Brain microvascular endothelial cell (primary cell): ENCODE measurements around the gene REEP1.
A peak's percentile ranks its signal among the peaks of the same experiment; 100 is the strongest.
"Not testable (repeated sequence)": the region's sequence is repeated elsewhere in the genome, so short reads cannot be mapped to it uniquely, and the experiment has no call there.

Experiments
- DNase-seq: peaks from one replicate; pipeline ENCODE4 v3.0.0-alpha.2; 2020
- H3K27ac ChIP-seq: fragments of 250-450 bp; sonication (Bioruptor Pico); 2 replicates; pipeline ENCODE4 v1.5.1; 2020; ENCODE audit warnings: mild to moderate bottlenecking, moderate library complexity
- H3K27me3 ChIP-seq: fragments of 250-450 bp; sonication (Bioruptor Pico); replicated peaks from 2 replicates; pipeline ENCODE4 v1.5.1; 2020; ENCODE audit warnings: mild to moderate bottlenecking
- H3K36me3 ChIP-seq: fragments of 250-450 bp; sonication (Bioruptor Pico); replicated peaks from 2 replicates; pipeline ENCODE4 v1.5.1; 2020; ENCODE audit warnings: mild to moderate bottlenecking
- H3K4me3 ChIP-seq: 2 replicates; pipeline ENCODE4 v1.5.1; 2011; ENCODE audit warnings: low read depth, mild to moderate bottlenecking, control low read depth, low read length, moderate library complexity
- in situ Hi-C: cut with HindIII; loops from 2 replicates; pipeline ENCODE4 v1.10.0; 2017; ENCODE audit warnings: low sequenced_read_pairs, low pct_ligation_motif_present
- TF ChIP-seq, protein P1 (sequence below): IDR thresholded peaks from 2 replicates; pipeline ENCODE4 v1.5.1; 2011; ENCODE audit warnings: low read depth, mild to moderate bottlenecking, moderate library complexity, low read length, control low read depth, inconsistent platforms; ENCODE audit errors: missing control alignments

The REEP1 gene

DNA sequence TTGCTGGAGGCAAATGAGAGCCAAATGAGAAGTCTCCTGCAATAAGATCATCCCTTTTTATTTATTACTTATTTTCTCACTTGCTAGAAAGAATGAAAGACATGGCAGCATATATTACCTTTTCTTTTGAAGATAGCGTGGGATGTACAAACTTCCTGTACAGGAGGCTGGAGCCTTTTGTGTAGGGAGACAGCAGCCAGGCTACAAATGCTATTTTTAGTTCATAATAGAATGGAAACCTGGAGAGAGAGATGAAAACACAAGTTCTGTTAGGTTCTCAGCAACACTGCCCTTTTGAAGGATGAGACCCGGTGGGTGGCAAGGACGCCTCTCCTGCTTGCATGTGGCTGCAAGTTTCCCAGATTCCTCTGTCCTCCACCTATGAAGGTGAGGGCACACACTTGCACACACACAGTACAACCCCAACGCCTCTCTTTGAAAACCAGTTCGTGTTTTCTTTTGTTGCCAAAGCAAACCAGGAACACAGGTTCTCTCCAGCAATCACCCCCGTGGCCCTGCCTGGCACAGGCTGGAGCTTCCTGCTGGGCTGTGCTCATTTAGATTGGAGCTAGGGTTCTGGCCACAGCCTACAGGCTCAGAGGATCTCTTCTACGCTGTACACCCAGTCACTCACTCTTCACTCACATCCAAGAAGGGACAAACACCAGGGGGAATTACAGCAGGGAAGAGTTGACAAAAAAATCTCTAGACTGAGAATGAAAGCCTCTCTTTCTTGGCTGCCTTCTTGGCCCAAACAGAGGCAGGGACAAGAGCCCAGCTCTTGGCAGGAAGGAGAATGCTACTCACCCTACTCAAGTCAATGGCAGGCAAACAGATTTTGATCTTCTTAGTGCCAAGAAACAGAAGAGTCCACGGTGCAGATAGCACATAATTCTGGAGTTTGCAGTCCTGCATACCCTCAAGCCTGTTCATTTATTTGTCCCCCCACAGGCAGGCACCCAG, 82.6 kb downstream of the REEP1 start:
- TF ChIP-seq, protein P1, sequence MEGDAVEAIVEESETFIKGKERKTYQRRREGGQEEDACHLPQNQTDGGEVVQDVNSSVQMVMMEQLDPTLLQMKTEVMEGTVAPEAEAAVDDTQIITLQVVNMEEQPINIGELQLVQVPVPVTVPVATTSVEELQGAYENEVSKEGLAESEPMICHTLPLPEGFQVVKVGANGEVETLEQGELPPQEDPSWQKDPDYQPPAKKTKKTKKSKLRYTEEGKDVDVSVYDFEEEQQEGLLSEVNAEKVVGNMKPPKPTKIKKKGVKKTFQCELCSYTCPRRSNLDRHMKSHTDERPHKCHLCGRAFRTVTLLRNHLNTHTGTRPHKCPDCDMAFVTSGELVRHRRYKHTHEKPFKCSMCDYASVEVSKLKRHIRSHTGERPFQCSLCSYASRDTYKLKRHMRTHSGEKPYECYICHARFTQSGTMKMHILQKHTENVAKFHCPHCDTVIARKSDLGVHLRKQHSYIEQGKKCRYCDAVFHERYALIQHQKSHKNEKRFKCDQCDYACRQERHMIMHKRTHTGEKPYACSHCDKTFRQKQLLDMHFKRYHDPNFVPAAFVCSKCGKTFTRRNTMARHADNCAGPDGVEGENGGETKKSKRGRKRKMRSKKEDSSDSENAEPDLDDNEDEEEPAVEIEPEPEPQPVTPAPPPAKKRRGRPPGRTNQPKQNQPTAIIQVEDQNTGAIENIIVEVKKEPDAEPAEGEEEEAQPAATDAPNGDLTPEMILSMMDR = no peak
- in situ Hi-C loops = no loop called here
- peaks cover 8% of the 10 kb centered on the region for H3K27me3 ChIP-seq
- no peak for DNase-seq
- H3K27ac ChIP-seq = no peak overlapping the region
- H3K4me3 ChIP-seq = no peak overlapping the region
- H3K36me3 ChIP-seq = no peaks in the 10 kb centered on the region

DNA sequence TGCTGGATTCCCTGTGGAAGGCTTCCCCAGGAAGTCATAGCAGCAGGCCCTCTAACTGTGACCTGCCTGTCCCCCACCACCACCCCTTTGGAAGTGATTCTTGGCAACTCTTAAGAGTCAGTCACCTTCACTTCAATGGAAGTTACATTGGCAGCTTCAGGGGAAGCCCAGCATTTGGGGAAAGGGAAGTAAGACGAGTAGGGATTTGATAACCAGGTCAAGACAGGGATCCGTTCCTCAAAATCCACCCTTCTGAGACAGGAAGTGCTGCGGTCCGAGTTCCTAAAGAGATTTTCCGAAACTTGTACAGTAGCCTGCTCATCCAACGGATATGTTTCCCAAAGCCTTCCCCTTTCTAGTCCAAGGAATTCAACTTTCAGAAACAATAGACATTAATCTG, 84.0 kb downstream of the REEP1 start:
- Histone ChIP-seq H3K36me3 (no peaks in the 10 kb centered on the region), H3K4me3 (no peak overlapping the region), H3K27me3 (peaks cover 8% of the 10 kb centered on the region), H3K27ac (no peak overlapping the region)
- DNase-seq = no peak
- in situ Hi-C loops = no loop called here
- TF ChIP-seq, protein P1 = no peak

DNA sequence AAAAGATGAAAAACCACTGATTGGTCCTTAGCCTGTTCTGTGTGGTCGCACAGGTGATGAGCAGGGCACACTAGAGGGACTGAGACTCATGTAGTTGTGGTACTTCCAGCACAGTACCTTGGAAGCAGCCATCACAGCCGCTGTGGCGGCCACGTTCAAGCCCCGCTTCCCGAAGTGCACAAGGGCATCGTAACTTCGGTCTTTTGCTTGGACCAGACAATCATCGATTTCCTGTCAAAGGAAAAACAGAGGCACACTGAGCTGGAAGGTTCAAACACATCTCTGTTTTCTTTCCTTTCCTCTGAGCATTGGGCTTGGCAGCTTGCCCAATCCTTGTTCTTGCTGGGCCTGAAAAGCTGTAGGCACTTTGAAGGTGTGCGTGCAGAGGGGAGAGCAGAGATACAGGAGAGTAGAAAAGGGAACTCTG, 85.6 kb downstream of the REEP1 start:
- in situ Hi-C loops = no loop called here
- Histone ChIP-seq H3K36me3 (no peaks in the 10 kb centered on the region), H3K4me3 (no peak overlapping the region), H3K27ac (no peak overlapping the region), H3K27me3 (peaks cover 8% of the 10 kb centered on the region)
- TF ChIP-seq, protein P1 = no peak
- no peak for DNase-seq

DNA sequence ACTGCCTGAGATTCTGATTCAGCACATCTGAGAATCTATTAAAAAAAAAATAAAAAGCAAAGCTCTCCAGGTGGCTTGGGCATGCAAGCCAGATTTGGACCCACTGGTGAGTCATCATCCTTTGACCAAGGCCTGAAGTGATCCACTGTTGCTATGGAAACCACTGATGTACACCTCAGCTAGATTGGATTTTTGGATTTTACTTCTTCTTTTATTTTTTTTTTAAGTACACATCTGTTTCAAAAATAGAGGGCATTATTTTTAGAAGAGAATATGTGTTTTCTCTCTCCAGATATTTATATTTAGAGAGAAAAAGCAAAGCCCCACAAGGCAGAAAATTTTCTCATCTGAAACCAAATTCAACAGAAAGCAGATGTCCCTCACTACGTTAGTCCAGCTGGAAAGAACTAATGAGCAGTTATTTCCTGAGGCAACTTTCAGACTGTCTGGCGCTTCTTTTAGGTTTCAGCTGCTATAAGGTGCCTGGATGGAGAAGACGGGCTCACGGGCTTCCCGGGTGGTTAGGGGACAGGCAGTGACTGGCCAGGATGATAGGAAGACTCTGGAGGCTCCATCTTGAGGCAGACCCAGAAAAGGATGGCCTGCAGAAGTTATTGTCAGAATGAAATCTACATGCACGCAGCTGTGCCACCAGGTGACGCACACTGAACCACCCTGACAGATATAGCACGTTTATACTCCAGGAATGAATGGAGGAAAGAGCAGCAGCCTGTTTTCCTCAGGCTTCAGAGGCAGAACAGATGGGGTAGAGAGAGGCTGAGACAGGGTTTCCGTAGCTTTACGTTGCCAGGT, 87.6 kb downstream of the REEP1 start:
- Histone ChIP-seq H3K27me3 (peaks cover 8% of the 10 kb centered on the region), H3K27ac (no peak overlapping the region), H3K4me3 (no peak overlapping the region), H3K36me3 (no peaks in the 10 kb centered on the region)
- TF ChIP-seq, protein P1 = peak; percentile 3
- in situ Hi-C loops = no loop called here
- peak; percentile 16 for DNase-seq

DNA sequence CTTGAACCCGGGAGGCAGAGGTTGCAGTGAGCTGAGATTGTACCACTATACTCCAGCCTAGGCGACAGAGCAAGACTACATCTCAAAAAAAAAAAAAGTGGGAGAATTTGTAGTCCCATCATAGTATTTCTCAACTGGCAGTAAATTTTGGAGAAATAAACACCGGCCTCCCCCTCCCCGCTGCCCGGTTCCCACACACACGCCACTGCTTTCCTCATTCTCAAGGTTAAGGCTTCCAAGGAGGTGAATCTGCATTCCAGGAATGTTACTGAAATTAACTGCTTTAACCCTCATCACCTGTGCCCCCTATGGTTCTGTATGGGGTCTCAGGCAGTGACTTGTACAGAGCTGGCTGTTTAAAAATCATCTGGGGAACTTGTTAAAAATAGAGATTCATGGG, 88.2 kb downstream of the REEP1 start:
- in situ Hi-C loops = no loop called here
- Histone ChIP-seq H3K36me3 (no peaks in the 10 kb centered on the region), H3K27me3 (peaks cover 8% of the 10 kb centered on the region), H3K4me3 (no peak overlapping the region), H3K27ac (no peak overlapping the region)
- no peak for DNase-seq
- TF ChIP-seq, protein P1 = no peak

DNA sequence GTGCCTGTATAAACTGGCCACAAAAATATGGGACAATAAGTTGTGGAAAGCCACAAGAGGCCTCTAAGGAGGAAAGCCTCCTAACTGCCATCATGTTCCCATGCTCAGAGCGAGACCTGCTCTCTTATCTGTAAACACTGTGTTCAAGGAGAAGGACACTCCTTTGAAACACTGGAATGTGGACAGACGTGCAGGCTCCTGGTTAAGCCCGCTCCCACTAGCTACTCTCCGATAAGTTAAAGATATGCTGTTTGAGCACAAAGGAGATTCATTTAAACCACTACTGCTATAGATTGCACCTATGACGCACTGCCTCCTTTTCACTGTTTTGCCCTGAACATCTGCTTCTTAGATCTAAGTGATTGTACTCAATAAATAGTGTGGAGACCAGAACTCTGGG, 92.2 kb downstream of the REEP1 start:
- H3K27ac ChIP-seq, H3K27me3 ChIP-seq, H3K36me3 ChIP-seq, in situ Hi-C loops, H3K4me3 ChIP-seq, DNase-seq: not testable (repeated sequence)

DNA sequence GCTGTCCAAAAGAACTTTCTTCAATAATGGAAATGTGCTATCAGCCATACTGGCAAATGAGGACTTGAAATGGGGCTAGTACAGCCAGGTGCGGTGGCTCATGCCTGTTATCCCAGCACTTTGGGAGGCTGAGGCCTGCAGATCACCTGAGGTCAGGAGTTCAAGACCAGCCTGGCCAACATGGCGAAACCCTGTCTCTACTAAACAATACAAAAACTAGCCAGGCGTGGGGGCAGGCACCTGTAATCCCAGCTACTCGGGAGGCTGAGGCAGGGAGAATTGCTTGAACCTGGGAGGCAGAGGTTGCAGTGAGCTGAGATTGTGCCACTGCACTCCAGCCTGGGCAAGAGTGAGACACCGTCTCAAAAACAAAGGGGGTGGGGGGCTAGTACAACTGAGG, 92.6 kb downstream of the REEP1 start:
- DNase-seq, H3K27me3 ChIP-seq, H3K27ac ChIP-seq, H3K4me3 ChIP-seq, in situ Hi-C loops, H3K36me3 ChIP-seq: not testable (repeated sequence)
